ENCODE measurements around the gene ATRN.

The ATRN gene

DNA sequence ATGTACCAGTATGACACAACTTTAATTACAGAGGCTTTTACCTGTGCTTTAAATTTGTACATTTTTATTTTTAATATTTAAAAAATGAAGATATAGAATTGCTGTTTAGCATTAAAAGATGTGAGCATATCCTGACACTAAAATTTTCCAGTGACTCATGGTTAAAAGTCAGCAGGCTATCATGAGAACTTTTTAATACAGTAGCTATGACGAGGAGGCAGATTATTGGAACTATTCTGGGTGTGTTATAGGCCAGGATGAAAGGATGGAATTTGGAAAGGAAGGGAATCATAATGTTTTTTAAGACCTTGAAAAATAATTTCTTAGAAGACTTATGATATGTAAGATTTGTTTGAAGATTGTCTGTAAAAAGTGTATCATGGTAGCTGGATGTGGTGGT, 101.3 kb downstream of the ATRN start:
- H3K14ac ChIP-seq (ENCODE audit: low read length): no peak overlapping the region
- H2AFZ ChIP-seq (ENCODE audit: insufficient read depth, low read length, poor library complexity): no peak overlapping the region
- no peaks in the 10 kb centered on the region for H3K27me3 ChIP-seq (ENCODE audit: insufficient read depth, low read length)
- H2BK5ac ChIP-seq (ENCODE audit: low read depth, low read length, poor library complexity): no peak overlapping the region
- H4K8ac ChIP-seq (ENCODE audit: low read depth, low read length): no peak overlapping the region
- H3K23ac ChIP-seq (ENCODE audit: low read length): no peak overlapping the region
- H3K4me1 ChIP-seq (ENCODE audit: control insufficient read depth in 1 of 2, insufficient read depth in 2 of 2, low read length in 2 of 2): no peaks in the 10 kb centered on the region
- no peak overlapping the region for H2AK5ac ChIP-seq (ENCODE audit: low read length)
- H4K91ac ChIP-seq (ENCODE audit: low read depth, low read length): no peak overlapping the region
- no peak overlapping the region for H3K4me3 ChIP-seq (ENCODE audit: low read depth, low read length)
- peaks cover 0 to 10% of the 10 kb centered on the region in 2 experiments for H3K36me3 ChIP-seq (ENCODE audit: control insufficient read depth in 1 of 2, insufficient read depth in 2 of 2, low read length in 2 of 2)
- no peak overlapping the region for H2BK12ac ChIP-seq (ENCODE audit: low read length)
- no peaks in the 10 kb centered on the region for H3K79me1 ChIP-seq (ENCODE audit: low read length)
- H4K12ac ChIP-seq (ENCODE audit: low read depth, low read length): no peak overlapping the region
- no peak overlapping the region for H3K18ac ChIP-seq (ENCODE audit: low read length)
- H3K4ac ChIP-seq (ENCODE audit: low read depth, low read length): no peak overlapping the region
- H2BK120ac ChIP-seq (ENCODE audit: insufficient read depth, low read length, poor library complexity): no peak overlapping the region
- peaks cover 1% of the 10 kb centered on the region for H3K9me3 ChIP-seq (ENCODE audit: insufficient read depth, low read depth, low read length)
- no peak for DNase-seq
- no peak overlapping the region for H3K27ac ChIP-seq (ENCODE audit: low read depth, low read length)
- H3K9ac ChIP-seq (ENCODE audit: low read length): no peak overlapping the region
- WGBS (ENCODE audit: extremely low coverage, insufficient coverage, insufficient read length): no CpG with 5 or more reads among the region's 1 CpG
- no peaks in the 10 kb centered on the region for H3K79me2 ChIP-seq (ENCODE audit: control insufficient read depth, insufficient read depth, low read length, poor library complexity)
- no peak overlapping the region for H3K4me2 ChIP-seq (ENCODE audit: low read length)

DNA sequence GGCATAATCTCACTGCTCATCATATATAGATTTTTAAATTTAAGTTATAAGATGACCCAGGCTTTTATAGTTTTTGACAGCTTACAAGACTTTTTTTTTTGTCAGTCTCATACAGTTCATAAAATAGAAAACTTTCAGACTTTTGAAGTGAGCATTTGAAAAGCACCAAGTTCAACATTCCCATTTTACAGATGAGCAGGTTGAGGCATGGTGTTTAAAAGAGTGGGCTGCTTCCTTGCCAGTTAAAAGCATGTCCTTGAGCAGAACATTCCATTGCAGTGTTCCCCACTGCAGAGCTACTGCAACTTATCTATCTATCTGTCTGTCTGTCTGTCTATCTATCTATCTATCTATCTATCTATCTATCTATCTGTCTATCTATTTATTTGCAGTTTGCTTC, 105.5 kb downstream of the ATRN start:
- Histone ChIP-seq H3K14ac (ENCODE audit: low read length) (no peak overlapping the region), H3K4ac (ENCODE audit: low read depth, low read length) (no peak overlapping the region), H4K91ac (ENCODE audit: low read depth, low read length) (no peak overlapping the region), H3K18ac (ENCODE audit: low read length) (no peak overlapping the region), H4K12ac (ENCODE audit: low read depth, low read length) (no peak overlapping the region), H2AK5ac (ENCODE audit: low read length) (no peak overlapping the region), H3K4me3 (ENCODE audit: low read depth, low read length) (no peak overlapping the region), H3K4me2 (ENCODE audit: low read length) (no peak overlapping the region), H2AFZ (ENCODE audit: insufficient read depth, low read length, poor library complexity) (no peak overlapping the region), H3K9ac (ENCODE audit: low read length) (no peak overlapping the region), H3K27ac (ENCODE audit: low read depth, low read length) (no peak overlapping the region), H4K8ac (ENCODE audit: low read depth, low read length) (no peak overlapping the region), H3K79me1 (ENCODE audit: low read length) (no peaks in the 10 kb centered on the region), H3K79me2 (ENCODE audit: control insufficient read depth, insufficient read depth, low read length, poor library complexity) (no peaks in the 10 kb centered on the region), H3K23ac (ENCODE audit: low read length) (no peak overlapping the region), H2BK5ac (ENCODE audit: low read depth, low read length, poor library complexity) (no peak overlapping the region), H3K36me3 (ENCODE audit: control insufficient read depth in 1 of 2, insufficient read depth in 2 of 2, low read length in 2 of 2) (peaks cover 1 to 10% of the 10 kb centered on the region in 2 experiments), H3K9me3 (ENCODE audit: insufficient read depth, low read depth, low read length) (peaks cover 1% of the 10 kb centered on the region), H2BK120ac (ENCODE audit: insufficient read depth, low read length, poor library complexity) (no peak overlapping the region), H3K4me1 (ENCODE audit: control insufficient read depth in 1 of 2, insufficient read depth in 2 of 2, low read length in 2 of 2) (no peaks in the 10 kb centered on the region), H3K27me3 (ENCODE audit: insufficient read depth, low read length) (no peaks in the 10 kb centered on the region), H2BK12ac (ENCODE audit: low read length) (no peak overlapping the region)
- DNase-seq: no peak

DNA sequence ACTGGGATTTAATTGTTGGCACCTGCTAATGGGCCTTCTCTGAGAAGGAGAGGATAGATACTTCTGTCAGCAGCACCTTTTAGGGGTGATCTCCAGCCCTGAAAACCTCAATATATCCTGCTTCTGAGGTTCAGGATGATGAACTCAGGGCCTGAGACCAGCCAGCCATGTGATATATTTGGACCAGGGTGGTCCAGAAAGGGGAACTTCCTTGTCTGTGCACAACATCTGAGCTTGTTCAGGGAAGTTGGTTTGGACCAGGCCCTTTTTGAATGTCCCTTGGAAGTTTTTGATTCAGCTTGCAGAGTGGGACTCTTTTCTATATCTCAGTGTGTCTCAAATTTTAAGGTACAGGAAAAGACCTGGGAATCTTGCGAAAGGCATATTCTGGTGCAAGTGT, 106.5 kb downstream of the ATRN start:
- H3K9ac ChIP-seq (ENCODE audit: low read length): no peak overlapping the region
- no peak overlapping the region for H2AFZ ChIP-seq (ENCODE audit: insufficient read depth, low read length, poor library complexity)
- H3K4me1 ChIP-seq (ENCODE audit: control insufficient read depth in 1 of 2, insufficient read depth in 2 of 2, low read length in 2 of 2): no peaks in the 10 kb centered on the region
- no peak overlapping the region for H3K4ac ChIP-seq (ENCODE audit: low read depth, low read length)
- WGBS (ENCODE audit: extremely low coverage, insufficient coverage, insufficient read length): no CpG with 5 or more reads among the region's 1 CpG
- H3K79me1 ChIP-seq (ENCODE audit: low read length): no peaks in the 10 kb centered on the region
- no peak overlapping the region for H2BK5ac ChIP-seq (ENCODE audit: low read depth, low read length, poor library complexity)
- no peak overlapping the region for H3K27ac ChIP-seq (ENCODE audit: low read depth, low read length)
- H3K4me2 ChIP-seq (ENCODE audit: low read length): no peak overlapping the region
- DNase-seq: no peak
- no peak overlapping the region for H4K8ac ChIP-seq (ENCODE audit: low read depth, low read length)
- no peak overlapping the region for H3K14ac ChIP-seq (ENCODE audit: low read length)
- peaks cover 1% of the 10 kb centered on the region for H3K9me3 ChIP-seq (ENCODE audit: insufficient read depth, low read depth, low read length)
- H3K23ac ChIP-seq (ENCODE audit: low read length): no peak overlapping the region
- H3K36me3 ChIP-seq (ENCODE audit: control insufficient read depth in 1 of 2, insufficient read depth in 2 of 2, low read length in 2 of 2): peaks cover 1 to 10% of the 10 kb centered on the region in 2 experiments
- no peak overlapping the region for H3K4me3 ChIP-seq (ENCODE audit: low read depth, low read length)
- H2AK5ac ChIP-seq (ENCODE audit: low read length): no peak overlapping the region
- no peak overlapping the region for H3K18ac ChIP-seq (ENCODE audit: low read length)
- no peaks in the 10 kb centered on the region for H3K79me2 ChIP-seq (ENCODE audit: control insufficient read depth, insufficient read depth, low read length, poor library complexity)
- no peaks in the 10 kb centered on the region for H3K27me3 ChIP-seq (ENCODE audit: insufficient read depth, low read length)
- H4K12ac ChIP-seq (ENCODE audit: low read depth, low read length): no peak overlapping the region
- H2BK120ac ChIP-seq (ENCODE audit: insufficient read depth, low read length, poor library complexity): no peak overlapping the region
- H4K91ac ChIP-seq (ENCODE audit: low read depth, low read length): no peak overlapping the region
- no peak overlapping the region for H2BK12ac ChIP-seq (ENCODE audit: low read length)

DNA sequence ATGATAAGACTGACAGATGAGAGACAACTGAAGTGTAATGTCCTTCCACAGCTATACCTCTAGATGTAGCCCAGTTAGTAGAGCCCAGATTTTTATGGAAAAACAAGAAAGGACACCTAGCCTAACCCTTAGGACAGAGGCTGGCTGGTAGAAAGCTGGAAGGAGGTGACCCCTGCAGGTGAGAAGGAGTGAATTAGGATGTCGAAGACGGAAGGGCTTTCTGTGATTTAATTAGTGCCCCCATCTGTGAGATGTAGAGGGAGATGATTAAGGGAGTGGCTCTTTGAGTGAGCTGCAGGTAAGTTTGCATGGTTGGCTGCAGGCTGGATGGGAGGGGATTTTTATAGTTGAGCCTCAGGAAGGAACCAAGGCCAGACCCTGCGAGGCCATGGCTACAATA, 109.6 kb downstream of the ATRN start:
- H2BK5ac ChIP-seq (ENCODE audit: low read depth, low read length, poor library complexity): no peak overlapping the region
- H3K9me3 ChIP-seq (ENCODE audit: insufficient read depth, low read depth, low read length): peaks cover 1% of the 10 kb centered on the region
- DNase-seq: no peak
- H3K14ac ChIP-seq (ENCODE audit: low read length): no peak overlapping the region
- H3K27ac ChIP-seq (ENCODE audit: low read depth, low read length): no peak overlapping the region
- H2BK12ac ChIP-seq (ENCODE audit: low read length): no peak overlapping the region
- no peak overlapping the region for H4K91ac ChIP-seq (ENCODE audit: low read depth, low read length)
- no peaks in the 10 kb centered on the region for H3K4me1 ChIP-seq (ENCODE audit: control insufficient read depth in 1 of 2, insufficient read depth in 2 of 2, low read length in 2 of 2)
- H3K79me1 ChIP-seq (ENCODE audit: low read length): no peaks in the 10 kb centered on the region
- no peak overlapping the region for H3K4me2 ChIP-seq (ENCODE audit: low read length)
- H2AFZ ChIP-seq (ENCODE audit: insufficient read depth, low read length, poor library complexity): no peak overlapping the region
- no peaks in the 10 kb centered on the region for H3K27me3 ChIP-seq (ENCODE audit: insufficient read depth, low read length)
- peaks cover 5 to 13% of the 10 kb centered on the region in 2 experiments for H3K36me3 ChIP-seq (ENCODE audit: control insufficient read depth in 1 of 2, insufficient read depth in 2 of 2, low read length in 2 of 2)
- H3K4me3 ChIP-seq (ENCODE audit: low read depth, low read length): no peak overlapping the region
- no peak overlapping the region for H3K18ac ChIP-seq (ENCODE audit: low read length)
- no peak overlapping the region for H2AK5ac ChIP-seq (ENCODE audit: low read length)
- H3K23ac ChIP-seq (ENCODE audit: low read length): no peak overlapping the region
- no peaks in the 10 kb centered on the region for H3K79me2 ChIP-seq (ENCODE audit: control insufficient read depth, insufficient read depth, low read length, poor library complexity)
- no peak overlapping the region for H4K8ac ChIP-seq (ENCODE audit: low read depth, low read length)
- WGBS (ENCODE audit: extremely low coverage, insufficient coverage, insufficient read length): no CpG with 5 or more reads among the region's 3 CpGs
- H3K4ac ChIP-seq (ENCODE audit: low read depth, low read length): no peak overlapping the region
- H2BK120ac ChIP-seq (ENCODE audit: insufficient read depth, low read length, poor library complexity): no peak overlapping the region
- H4K12ac ChIP-seq (ENCODE audit: low read depth, low read length): no peak overlapping the region
- H3K9ac ChIP-seq (ENCODE audit: low read length): no peak overlapping the region
